ENCODE data around the gene MASP2.
"Not testable (repeated sequence)": the region's sequence is repeated elsewhere in the genome, so short reads cannot be mapped to it uniquely, and the experiment has no call there.

DNA sequence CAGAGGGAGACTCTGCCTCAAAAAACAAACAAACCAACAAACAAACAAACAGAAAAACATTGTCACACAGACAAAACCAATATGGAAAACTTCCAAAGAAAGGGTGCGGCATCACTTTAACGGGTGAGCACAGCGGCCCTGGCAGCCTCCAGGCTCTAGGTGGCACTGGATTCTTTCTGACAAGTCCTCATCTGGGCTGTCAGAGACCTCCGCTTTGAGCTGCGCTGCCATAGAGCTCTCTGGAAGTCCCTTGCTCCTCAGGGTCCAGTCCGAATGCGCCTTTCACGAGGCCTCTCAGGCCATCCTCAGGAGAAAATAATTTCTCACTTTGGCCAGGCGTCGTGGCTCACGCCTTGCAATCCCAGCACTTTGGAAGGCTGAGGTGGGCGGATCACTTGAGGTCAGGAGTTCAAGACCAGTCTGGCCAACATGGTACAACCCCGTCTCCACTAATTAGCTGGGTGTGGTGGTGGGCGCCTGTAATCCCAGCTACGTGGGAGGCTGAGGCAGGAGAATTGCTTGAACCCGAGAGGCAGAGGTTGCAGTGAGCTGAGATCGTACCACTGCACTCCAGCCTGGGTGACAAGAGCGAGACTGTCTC is 17.0 kb upstream of the MASP2 start:
- TF ChIP-seq, protein P1, sequence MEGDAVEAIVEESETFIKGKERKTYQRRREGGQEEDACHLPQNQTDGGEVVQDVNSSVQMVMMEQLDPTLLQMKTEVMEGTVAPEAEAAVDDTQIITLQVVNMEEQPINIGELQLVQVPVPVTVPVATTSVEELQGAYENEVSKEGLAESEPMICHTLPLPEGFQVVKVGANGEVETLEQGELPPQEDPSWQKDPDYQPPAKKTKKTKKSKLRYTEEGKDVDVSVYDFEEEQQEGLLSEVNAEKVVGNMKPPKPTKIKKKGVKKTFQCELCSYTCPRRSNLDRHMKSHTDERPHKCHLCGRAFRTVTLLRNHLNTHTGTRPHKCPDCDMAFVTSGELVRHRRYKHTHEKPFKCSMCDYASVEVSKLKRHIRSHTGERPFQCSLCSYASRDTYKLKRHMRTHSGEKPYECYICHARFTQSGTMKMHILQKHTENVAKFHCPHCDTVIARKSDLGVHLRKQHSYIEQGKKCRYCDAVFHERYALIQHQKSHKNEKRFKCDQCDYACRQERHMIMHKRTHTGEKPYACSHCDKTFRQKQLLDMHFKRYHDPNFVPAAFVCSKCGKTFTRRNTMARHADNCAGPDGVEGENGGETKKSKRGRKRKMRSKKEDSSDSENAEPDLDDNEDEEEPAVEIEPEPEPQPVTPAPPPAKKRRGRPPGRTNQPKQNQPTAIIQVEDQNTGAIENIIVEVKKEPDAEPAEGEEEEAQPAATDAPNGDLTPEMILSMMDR (IDR thresholded peaks at IDR 0.05; ENCODE audit: low read depth, low read length, poor library complexity, severe bottlenecking) = not testable (repeated sequence)
- not testable (repeated sequence) for TF ChIP-seq EZH2phosphoT487 (IDR thresholded peaks at IDR 0.05; ENCODE audit: borderline replicate concordance, low read length)
